Measurements from ENCODE around the gene TNIP1.

TNIP1 gene

GRCh38 chr5:151007430-151008209 lies 73.2 kb downstream of the TNIP1 start:
- in situ Hi-C loops (cut with HindIII; ENCODE audit: low sequenced_read_pairs) = no loop called here

GRCh38 chr5:151006704-151007334 lies 74.0 kb downstream of the TNIP1 start:
- in situ Hi-C loops (cut with HindIII; ENCODE audit: low sequenced_read_pairs) = no loop called here

- in situ Hi-C loops (cut with HindIII; ENCODE audit: low sequenced_read_pairs) = no loop called here
These were observed 74.8 kb downstream of the TNIP1 start for GRCh38 chr5:151005950-151006576.

- in situ Hi-C loops (cut with HindIII; ENCODE audit: low sequenced_read_pairs) = no loop called here
These were observed 75.5 kb downstream of the TNIP1 start for GRCh38 chr5:151005187-151005949.

GRCh38 chr5:151004499-151004898 lies 76.3 kb downstream of the TNIP1 start:
- in situ Hi-C loops (cut with HindIII; ENCODE audit: low sequenced_read_pairs) = loop anchor here (5.0 kb wide), 1 partner anchor 33 kb away; no protein-coding TSS in a partner anchor

GRCh38 chr5:151003503-151003860 lies 77.4 kb downstream of the TNIP1 start:
- in situ Hi-C loops (cut with HindIII; ENCODE audit: low sequenced_read_pairs) = loop anchor here (5.0 kb wide), 1 partner anchor 34 kb away; no protein-coding TSS in a partner anchor

- in situ Hi-C loops (cut with HindIII; ENCODE audit: low sequenced_read_pairs) = loop anchor here (5.0 kb wide), 1 partner anchor 34 kb away; no protein-coding TSS in a partner anchor
These were observed 77.9 kb downstream of the TNIP1 start for GRCh38 chr5:151002681-151003502.

- in situ Hi-C loops (cut with HindIII; ENCODE audit: low sequenced_read_pairs) = loop anchor here (5.0 kb wide), 1 partner anchor 35 kb away; no protein-coding TSS in a partner anchor
These were observed 78.6 kb downstream of the TNIP1 start for GRCh38 chr5:151002250-151002649.

- in situ Hi-C loops (cut with HindIII; ENCODE audit: low sequenced_read_pairs) = loop anchor here (5.0 kb wide), 1 partner anchor 36 kb away; no protein-coding TSS in a partner anchor
These were observed 79.4 kb downstream of the TNIP1 start for GRCh38 chr5:151001436-151001835.

- in situ Hi-C loops (cut with HindIII; ENCODE audit: low sequenced_read_pairs) = loop anchor here (5.0 kb wide), 1 partner anchor 37 kb away; no protein-coding TSS in a partner anchor
These were observed 81.0 kb downstream of the TNIP1 start for GRCh38 chr5:150999704-151000442.

- in situ Hi-C loops (cut with HindIII; ENCODE audit: low sequenced_read_pairs) = no loop called here
These were observed 86.9 kb downstream of the TNIP1 start for GRCh38 chr5:150993826-150994412.

- in situ Hi-C loops (cut with HindIII; ENCODE audit: low sequenced_read_pairs) = no loop called here
These were observed 87.4 kb downstream of the TNIP1 start for GRCh38 chr5:150993422-150993821.

GRCh38 chr5:150992705-150993104 lies 88.1 kb downstream of the TNIP1 start:
- in situ Hi-C loops (cut with HindIII; ENCODE audit: low sequenced_read_pairs) = no loop called here

- in situ Hi-C loops (cut with HindIII; ENCODE audit: low sequenced_read_pairs) = no loop called here
These were observed 91.1 kb downstream of the TNIP1 start for GRCh38 chr5:150989695-150990094.

- in situ Hi-C loops (cut with HindIII; ENCODE audit: low sequenced_read_pairs) = no loop called here
These were observed 93.1 kb downstream of the TNIP1 start for GRCh38 chr5:150987746-150988145.
